Glutamatergic neuron (in vitro differentiated cells): ENCODE data around the gene MTFP1. TPM values are rescaled to one million over a fixed set of nuclear protein-coding genes. Genes with fewer than 3 reads are reported as not detected.
A peak's percentile ranks its signal among the peaks of the same experiment; 100 is the strongest.
"Not testable (repeated sequence)": the region's sequence is repeated elsewhere in the genome, so short reads cannot be mapped to it uniquely, and the experiment has no call there.

Source experiments
- DNase-seq: peaks from one replicate; pipeline ENCODE4 v3.0.0; 2022
- H3K27ac Mint-ChIP-seq: one replicate; pipeline ENCODE4 v1.8.0; 2020; ENCODE audit warnings: mild to moderate bottlenecking, mixed read lengths, inconsistent platforms; ENCODE audit not compliant: unreplicated experiment
- H3K27me3 Mint-ChIP-seq: one replicate; pipeline ENCODE4 v1.8.0; 2020; ENCODE audit warnings: mild to moderate bottlenecking, moderate library complexity, mixed read lengths, inconsistent platforms; ENCODE audit not compliant: unreplicated experiment
- H3K36me3 Mint-ChIP-seq: one replicate; pipeline ENCODE4 v1.8.0; 2020; ENCODE audit warnings: mild to moderate bottlenecking, mixed read lengths, inconsistent platforms; ENCODE audit not compliant: unreplicated experiment
- H3K4me1 Mint-ChIP-seq: one replicate; pipeline ENCODE4 v1.8.0; 2020; ENCODE audit warnings: mild to moderate bottlenecking, low read depth, mixed read lengths, inconsistent platforms; ENCODE audit not compliant: unreplicated experiment
- H3K4me3 Mint-ChIP-seq: one replicate; pipeline ENCODE4 v1.8.0; 2020; ENCODE audit warnings: mild to moderate bottlenecking, mixed read lengths, inconsistent platforms; ENCODE audit not compliant: unreplicated experiment
- H3K9me3 Mint-ChIP-seq: one replicate; pipeline ENCODE4 v1.8.0; 2020; ENCODE audit warnings: mild to moderate bottlenecking, moderate library complexity, mixed read lengths, inconsistent platforms; ENCODE audit not compliant: unreplicated experiment
- total RNA-seq: library from RNA; stranded (reverse); fragmentation: NEBNext Ultra II Directional; extraction: Animal tissue kit (Norgen Biotek cat#: 25700); gene quantifications from one replicate; pipeline ENCODE4 v1.2.1, GENCODE V29; 2021; ENCODE audit not compliant: unreplicated experiment
- TF ChIP-seq, protein P1 (sequence below): fragments of 200-600 bp; sonication (generic); IDR thresholded peaks from one replicate; pipeline ENCODE4 v1.5.0; 2021; ENCODE audit not compliant: partially characterized antibody, unreplicated experiment

Gene MTFP1
- total RNA-seq, 1 donor from 2014 or later: 5.8 TPM

DNA sequence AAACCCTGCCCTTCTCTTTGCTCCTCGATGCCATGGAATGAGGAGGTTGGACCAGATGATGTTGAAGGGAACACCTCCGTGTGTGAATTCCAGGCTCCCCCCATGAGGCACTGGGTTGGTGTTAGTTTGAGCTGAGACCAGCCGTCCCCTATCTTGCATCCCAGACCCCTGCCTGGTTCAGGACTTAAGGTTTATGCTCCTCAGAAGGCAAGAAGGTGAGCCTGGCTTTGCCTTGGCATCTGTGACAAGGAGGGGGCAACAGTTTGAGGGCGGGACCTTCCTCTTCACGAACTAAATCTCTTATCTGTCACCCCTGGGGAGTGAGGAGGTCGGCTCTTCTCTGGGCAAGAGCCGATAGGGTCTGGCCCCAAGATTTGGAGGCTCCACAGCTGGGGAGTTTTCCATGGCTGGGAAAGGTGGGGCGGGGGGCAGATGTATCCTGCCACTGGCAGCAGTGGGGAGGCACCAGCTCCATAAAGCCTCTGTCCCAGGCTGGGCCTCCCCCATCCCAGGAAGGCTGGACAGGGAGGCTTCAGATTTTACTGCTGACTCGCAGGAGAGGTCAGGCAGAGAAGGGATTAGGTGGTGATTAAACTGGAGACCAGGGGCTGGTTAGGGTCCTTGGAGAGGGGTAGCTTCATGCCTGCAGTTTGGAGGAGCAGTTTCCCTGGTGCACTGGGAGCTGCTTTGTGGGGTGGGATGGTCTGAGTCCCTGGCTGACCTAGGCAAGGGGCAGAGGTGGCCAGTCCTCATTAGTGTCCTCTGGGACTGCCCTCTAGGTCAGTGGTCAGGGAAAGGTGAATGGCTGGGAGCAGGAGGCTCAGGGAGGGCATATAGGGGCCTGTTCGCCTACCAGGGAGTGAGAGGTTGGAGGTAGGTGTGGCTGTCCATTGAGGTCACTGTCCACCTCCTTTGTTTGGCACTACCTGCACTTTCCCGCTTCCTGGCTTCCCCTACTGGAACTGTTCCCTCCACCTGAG, 27.6 kb upstream of the MTFP1 start:
- no peaks in the 10 kb centered on the region for H3K36me3 Mint-ChIP-seq
- peak overlapping the region; percentile 46 for H3K4me3 Mint-ChIP-seq
- H3K9me3 Mint-ChIP-seq: peaks cover 1% of the 10 kb centered on the region
- no peaks in the 10 kb centered on the region for H3K4me1 Mint-ChIP-seq
- H3K27me3 Mint-ChIP-seq: peaks cover 15% of the 10 kb centered on the region
- DNase-seq: no peak
- no peak overlapping the region for H3K27ac Mint-ChIP-seq
- TF ChIP-seq, protein P1, sequence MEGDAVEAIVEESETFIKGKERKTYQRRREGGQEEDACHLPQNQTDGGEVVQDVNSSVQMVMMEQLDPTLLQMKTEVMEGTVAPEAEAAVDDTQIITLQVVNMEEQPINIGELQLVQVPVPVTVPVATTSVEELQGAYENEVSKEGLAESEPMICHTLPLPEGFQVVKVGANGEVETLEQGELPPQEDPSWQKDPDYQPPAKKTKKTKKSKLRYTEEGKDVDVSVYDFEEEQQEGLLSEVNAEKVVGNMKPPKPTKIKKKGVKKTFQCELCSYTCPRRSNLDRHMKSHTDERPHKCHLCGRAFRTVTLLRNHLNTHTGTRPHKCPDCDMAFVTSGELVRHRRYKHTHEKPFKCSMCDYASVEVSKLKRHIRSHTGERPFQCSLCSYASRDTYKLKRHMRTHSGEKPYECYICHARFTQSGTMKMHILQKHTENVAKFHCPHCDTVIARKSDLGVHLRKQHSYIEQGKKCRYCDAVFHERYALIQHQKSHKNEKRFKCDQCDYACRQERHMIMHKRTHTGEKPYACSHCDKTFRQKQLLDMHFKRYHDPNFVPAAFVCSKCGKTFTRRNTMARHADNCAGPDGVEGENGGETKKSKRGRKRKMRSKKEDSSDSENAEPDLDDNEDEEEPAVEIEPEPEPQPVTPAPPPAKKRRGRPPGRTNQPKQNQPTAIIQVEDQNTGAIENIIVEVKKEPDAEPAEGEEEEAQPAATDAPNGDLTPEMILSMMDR: no peak

DNA sequence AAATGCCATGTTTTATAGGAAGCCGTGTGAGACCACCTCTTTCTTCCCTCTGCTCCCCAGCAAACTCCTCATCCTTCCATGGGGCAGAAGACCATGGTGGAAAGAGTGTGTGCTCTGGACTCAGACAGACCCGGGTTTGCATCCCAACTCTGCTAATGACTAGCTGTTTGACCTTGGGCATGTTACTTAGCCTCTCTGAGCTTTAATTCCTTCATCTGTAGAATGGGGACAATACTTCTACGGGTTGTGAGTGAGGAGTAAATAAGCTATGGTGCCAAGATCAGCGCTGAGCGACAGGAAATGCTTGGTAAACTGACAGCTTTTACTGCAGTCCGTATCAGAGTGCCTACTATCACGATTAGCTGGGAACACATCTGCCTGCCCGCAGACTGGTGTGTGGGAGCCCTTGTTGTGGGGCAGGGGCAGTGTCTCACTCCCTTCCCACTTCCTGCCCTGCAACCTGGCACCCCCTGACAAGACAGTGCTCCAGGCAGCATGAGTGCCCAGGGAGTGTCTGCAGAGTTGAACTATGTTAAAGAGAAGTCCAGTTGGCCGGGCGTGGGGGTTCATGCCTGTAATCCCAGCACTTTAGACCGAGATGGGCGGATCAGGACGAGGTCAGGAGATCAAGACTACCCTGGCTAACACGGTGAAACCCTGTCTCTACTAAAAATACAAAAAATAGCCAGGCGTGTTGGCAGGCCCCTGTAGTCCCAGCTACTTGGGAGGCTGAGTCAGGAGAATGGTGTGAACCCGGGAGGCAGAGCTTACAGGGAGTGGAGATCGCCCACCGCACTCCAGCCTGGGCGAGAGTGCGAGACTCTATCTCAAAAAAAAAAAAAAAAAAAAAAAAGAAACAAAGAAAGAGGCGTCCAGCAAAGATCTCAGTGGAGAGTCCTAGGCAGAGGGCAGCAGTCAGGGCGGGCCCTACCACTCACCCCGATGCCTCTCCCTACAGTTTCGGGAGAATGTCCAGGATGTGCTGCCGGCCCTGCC, 26.6 kb upstream of the MTFP1 start:
- TF ChIP-seq, protein P1: no peak
- H3K27ac Mint-ChIP-seq: no peak overlapping the region
- DNase-seq: no peak
- no peaks in the 10 kb centered on the region for H3K4me1 Mint-ChIP-seq
- H3K27me3 Mint-ChIP-seq: peaks cover 15% of the 10 kb centered on the region
- no peaks in the 10 kb centered on the region for H3K36me3 Mint-ChIP-seq
- H3K9me3 Mint-ChIP-seq: peaks cover 1% of the 10 kb centered on the region
- H3K4me3 Mint-ChIP-seq: no peak overlapping the region

DNA sequence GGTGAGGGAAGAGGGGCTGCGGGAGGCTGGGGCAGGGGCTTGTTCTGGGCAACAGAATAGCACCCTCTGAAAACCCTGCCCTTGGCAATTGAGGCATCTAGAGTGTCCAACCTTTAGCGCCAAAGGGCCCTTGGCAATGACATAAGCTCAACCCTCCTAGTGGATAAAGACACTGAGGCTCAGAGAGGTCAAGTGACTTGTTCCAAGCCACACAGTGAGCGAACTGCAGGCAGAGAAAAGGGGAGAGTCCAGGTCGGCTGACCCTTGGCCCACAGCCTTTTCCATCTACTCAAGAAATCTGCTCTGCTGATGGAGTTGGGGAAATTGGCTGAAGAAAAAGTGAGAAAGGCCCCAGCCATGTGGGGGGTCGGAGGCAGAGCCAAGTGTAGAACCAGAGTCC, 25.9 kb upstream of the MTFP1 start:
- no peak for DNase-seq
- Mint-ChIP-seq H3K27ac (no peak overlapping the region), H3K36me3 (no peaks in the 10 kb centered on the region), H3K9me3 (peaks cover 1% of the 10 kb centered on the region), H3K27me3 (peaks cover 15% of the 10 kb centered on the region), H3K4me3 (no peak overlapping the region), H3K4me1 (no peaks in the 10 kb centered on the region)
- TF ChIP-seq, protein P1: no peak

DNA sequence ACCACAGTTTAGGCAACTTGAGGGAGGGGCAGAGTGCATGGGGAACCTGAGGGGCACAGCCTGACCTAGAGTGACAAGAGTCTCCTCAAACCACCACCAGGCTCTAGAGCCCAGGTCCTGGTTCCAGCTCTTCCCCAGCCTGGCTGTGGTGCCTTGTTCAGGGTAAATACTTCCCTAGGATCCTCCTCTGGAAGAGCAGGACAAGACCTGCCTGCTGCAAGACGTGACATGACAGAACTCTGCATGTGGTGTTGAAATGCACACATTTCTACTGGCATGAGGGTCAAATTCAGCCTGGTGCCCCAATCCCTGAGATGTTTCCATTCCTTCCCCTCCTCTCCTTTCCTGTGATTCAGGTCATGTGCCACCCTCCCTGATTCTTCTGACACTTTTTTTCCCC, 25.4 kb upstream of the MTFP1 start:
- no peak overlapping the region for H3K4me3 Mint-ChIP-seq
- no peak overlapping the region for H3K27ac Mint-ChIP-seq
- no peaks in the 10 kb centered on the region for H3K36me3 Mint-ChIP-seq
- peaks cover 15% of the 10 kb centered on the region for H3K27me3 Mint-ChIP-seq
- H3K9me3 Mint-ChIP-seq: peaks cover 1% of the 10 kb centered on the region
- no peaks in the 10 kb centered on the region for H3K4me1 Mint-ChIP-seq
- TF ChIP-seq, protein P1: no peak
- DNase-seq: no peak

GRCh38 chr22:30401024-30401423, 24.5 kb upstream of the MTFP1 start:
- H3K27ac Mint-ChIP-seq, H3K4me1 Mint-ChIP-seq, H3K9me3 Mint-ChIP-seq, H3K36me3 Mint-ChIP-seq, DNase-seq, H3K4me3 Mint-ChIP-seq: not testable (repeated sequence)
- H3K27me3 Mint-ChIP-seq: peaks cover 15% of the 10 kb centered on the region
